Measurements from ENCODE around the gene PTCH1.

DNA sequence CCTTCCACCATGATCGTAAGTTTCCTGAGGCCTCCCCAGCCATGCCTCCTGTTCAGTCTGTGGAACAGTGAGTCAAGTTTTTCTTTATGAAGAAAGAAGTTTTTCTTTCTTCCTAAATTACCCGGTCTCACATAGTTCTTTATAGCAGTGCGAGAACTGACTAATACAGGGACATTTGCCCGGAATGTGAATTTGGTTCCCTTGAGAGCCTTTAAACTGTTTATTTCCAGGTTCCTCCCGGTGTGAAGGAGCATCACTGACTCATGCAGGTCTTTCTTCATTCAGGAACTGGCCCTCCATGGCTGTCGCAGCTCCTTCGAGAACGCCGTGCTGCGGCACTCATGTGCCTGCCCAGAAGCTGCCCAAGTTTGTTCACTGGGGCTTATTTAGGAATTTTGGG lies 87.7 kb downstream of the PTCH1 start:
- TF ChIP-seq, protein P1, sequence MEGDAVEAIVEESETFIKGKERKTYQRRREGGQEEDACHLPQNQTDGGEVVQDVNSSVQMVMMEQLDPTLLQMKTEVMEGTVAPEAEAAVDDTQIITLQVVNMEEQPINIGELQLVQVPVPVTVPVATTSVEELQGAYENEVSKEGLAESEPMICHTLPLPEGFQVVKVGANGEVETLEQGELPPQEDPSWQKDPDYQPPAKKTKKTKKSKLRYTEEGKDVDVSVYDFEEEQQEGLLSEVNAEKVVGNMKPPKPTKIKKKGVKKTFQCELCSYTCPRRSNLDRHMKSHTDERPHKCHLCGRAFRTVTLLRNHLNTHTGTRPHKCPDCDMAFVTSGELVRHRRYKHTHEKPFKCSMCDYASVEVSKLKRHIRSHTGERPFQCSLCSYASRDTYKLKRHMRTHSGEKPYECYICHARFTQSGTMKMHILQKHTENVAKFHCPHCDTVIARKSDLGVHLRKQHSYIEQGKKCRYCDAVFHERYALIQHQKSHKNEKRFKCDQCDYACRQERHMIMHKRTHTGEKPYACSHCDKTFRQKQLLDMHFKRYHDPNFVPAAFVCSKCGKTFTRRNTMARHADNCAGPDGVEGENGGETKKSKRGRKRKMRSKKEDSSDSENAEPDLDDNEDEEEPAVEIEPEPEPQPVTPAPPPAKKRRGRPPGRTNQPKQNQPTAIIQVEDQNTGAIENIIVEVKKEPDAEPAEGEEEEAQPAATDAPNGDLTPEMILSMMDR (IDR thresholded peaks at IDR 0.05; ENCODE audit: borderline replicate concordance, extremely low read depth, low read length, poor library complexity, severe bottlenecking), result no peak
- TF ChIP-seq EZH2 (IDR thresholded peaks at IDR 0.05; ENCODE audit: borderline replicate concordance, low read depth, low read length, severe bottlenecking), result no peak
